Gastroesophageal sphincter (tissue), 4 donors: ENCODE results near the gene LPCAT1. TPM values are rescaled to one million over a fixed set of nuclear protein-coding genes. Genes with fewer than 3 reads are reported as not detected.
A peak's percentile ranks its signal among the peaks of the same experiment; 100 is the strongest.

Experiments
- ATAC-seq: fragments of 150-250 bp; one replicate; pipeline ENCODE4 v1.9.1; 2016; ENCODE audit warnings: mild to moderate bottlenecking, moderate library complexity
- H3K27ac ChIP-seq, 4 donors: fragments of 200-600 bp; sonication (generic) in 3 of 4; 1 replicate in 3 of 4; 2 replicates in 1 of 4; pipeline ENCODE4 v1.5.1; 2016 to 2019
- H3K27me3 ChIP-seq: fragments of 200-600 bp; sonication (generic); one replicate; pipeline ENCODE4 v1.5.1; 2019
- H3K36me3 ChIP-seq, 2 donors: fragments of 200-600 bp; sonication (generic); one replicate each; pipeline ENCODE4 v1.5.1; 2019; ENCODE audit warnings: control low read depth in 1 of 2
- H3K4me1 ChIP-seq, 3 donors: fragments of 200-600 bp; sonication (generic); 1 replicate in 2 of 3; 2 replicates in 1 of 3; pipeline ENCODE4 v1.5.1; 2016 to 2019; ENCODE audit warnings: control low read depth in 2 of 3
- H3K4me3 ChIP-seq, 2 donors: fragments of 200-600 bp; sonication (generic); one replicate each; pipeline ENCODE4 v1.5.1; 2019; ENCODE audit warnings: mild to moderate bottlenecking in 1 of 2, moderate library complexity in 1 of 2
- H3K9me3 ChIP-seq, 3 donors: fragments of 200-600 bp; sonication (generic); one replicate each; pipeline ENCODE4 v1.5.1; 2017 to 2019; ENCODE audit warnings: control low read depth in 2 of 3
- CTCF ChIP-seq, 4 experiments: fragments of 200-600 bp in 2 of 4; fragments of 450-650 bp in 2 of 4; sonication (generic) in 1 of 4; IDR thresholded peaks; one replicate each; pipeline ENCODE4 v1.5.1; 2017 to 2019; ENCODE audit warnings: antibody characterized with exemption in 4 of 4, mild to moderate bottlenecking in 2 of 4, moderate library complexity in 2 of 4
- EP300 ChIP-seq: sonication (generic); formaldehyde crosslinking; IDR thresholded peaks from one replicate; pipeline ENCODE4 v1.6.1; 2017; ENCODE audit warnings: antibody characterized with exemption, mild to moderate bottlenecking
- POLR2A ChIP-seq, 2 donors: fragments of 450-650 bp; IDR thresholded peaks; one replicate each; pipeline ENCODE4 v1.6.1; 2017; ENCODE audit warnings: antibody characterized with exemption in 2 of 2, mild to moderate bottlenecking in 2 of 2, moderate library complexity in 1 of 2
- POLR2AphosphoS5 ChIP-seq: sonication (generic); formaldehyde crosslinking; IDR thresholded peaks from one replicate; pipeline ENCODE4 v1.6.1; 2017; ENCODE audit warnings: antibody characterized with exemption
- WGBS, 2 donors: methylation state at CpG; one replicate each; pipeline ENCODE4 v1.1.5; 2018; ENCODE audit warnings: low coverage in 1 of 2; 5-methylcytosine and 5-hydroxymethylcytosine counted together
- total RNA-seq, 4 donors: library from RNA; depleted of rRNA; stranded (reverse); fragments of >200 nt; gene quantifications; one replicate each; pipeline ENCODE4 v1.1.0, GENCODE V29; 2016

The LPCAT1 gene
- total RNA-seq, 4 donors from 2014 or later, result 20.3 to 52.6 (median 31.8) TPM

GRCh38 chr5:1565737-1566734 is 42.3 kb upstream of the LPCAT1 start:
- Histone ChIP-seq H3K9me3 (no peaks in the 10 kb centered on the region), H3K27me3 (no peaks in the 10 kb centered on the region), H3K36me3 (peaks cover 0 to 8% of the 10 kb centered on the region in 2 donors), H3K4me3 (no peak overlapping the region), H3K27ac (no peak overlapping the region), H3K4me1 (peaks cover 0 to 23% (median 9%) of the 10 kb centered on the region in 3 donors)
- ATAC-seq, result no peak
- TF ChIP-seq POLR2AphosphoS5, result no peak
- no peak for TF ChIP-seq POLR2A (IDR thresholded peaks at IDR 0.05)
- no peak for TF ChIP-seq EP300
- TF ChIP-seq CTCF (IDR thresholded peaks at IDR 0.05), result no peak
- WGBS, 2 donors, result 100% methylated on average over 1 of the region's 25 CpGs; no CpG with 5 or more reads in 1 of the 2 donors

DNA sequence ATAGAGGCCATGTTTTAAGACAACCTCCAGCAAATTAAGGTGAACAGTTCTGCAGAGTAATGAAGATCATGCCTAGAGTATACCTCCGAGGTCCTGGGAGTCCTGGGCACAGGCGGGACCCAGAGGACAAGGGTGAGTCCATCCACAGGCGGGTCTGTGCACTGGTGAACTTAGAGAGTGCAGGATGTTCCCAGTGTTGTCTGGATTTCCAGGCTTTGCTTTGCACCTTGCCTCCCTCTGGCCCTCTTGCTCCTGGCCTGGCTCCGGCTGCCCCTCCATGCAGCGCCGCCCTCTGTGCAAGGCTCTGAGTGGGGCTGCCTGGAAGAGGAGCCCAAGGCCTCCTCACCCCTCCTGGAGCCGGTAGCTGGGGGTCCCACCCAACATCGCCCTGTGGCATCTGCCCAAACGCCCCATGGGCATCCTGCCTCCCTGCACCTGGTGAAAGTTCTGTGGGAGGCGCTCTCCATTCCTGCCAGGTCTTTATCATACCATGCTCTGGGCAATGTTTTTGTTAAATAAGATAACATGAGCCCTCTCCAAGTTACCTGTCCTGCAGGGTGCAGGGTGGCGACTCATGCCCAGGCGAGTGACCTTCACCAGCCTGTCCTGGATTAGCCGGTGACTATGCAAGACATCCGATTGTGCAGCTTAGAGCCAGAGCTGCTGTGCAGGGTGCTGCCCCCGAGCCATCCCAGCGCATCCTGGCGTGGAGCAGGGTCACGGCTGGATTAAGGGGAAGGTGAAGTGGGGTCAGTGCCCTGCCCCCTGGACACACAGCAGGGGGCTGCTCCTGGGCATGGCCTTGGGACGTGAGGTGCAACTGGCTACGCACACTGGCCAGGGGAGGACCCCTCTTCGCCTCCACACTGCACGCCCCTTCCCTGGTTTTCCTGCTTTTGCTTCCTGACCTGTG is 41.3 kb upstream of the LPCAT1 start:
- Histone ChIP-seq H3K4me1 (peaks cover 0 to 23% (median 9%) of the 10 kb centered on the region in 3 donors), H3K27me3 (no peaks in the 10 kb centered on the region), H3K27ac (no peak overlapping the region), H3K4me3 (no peak overlapping the region), H3K36me3 (no peaks in the 10 kb centered on the region), H3K9me3 (no peaks in the 10 kb centered on the region)
- WGBS, 2 donors, result 60 to 89% methylated on average over 1 to 3 of the region's 22 CpGs
- TF ChIP-seq POLR2AphosphoS5 (no peak), EP300 (no peak), POLR2A (IDR thresholded peaks at IDR 0.05) (no peak)
- no peak for ATAC-seq

DNA sequence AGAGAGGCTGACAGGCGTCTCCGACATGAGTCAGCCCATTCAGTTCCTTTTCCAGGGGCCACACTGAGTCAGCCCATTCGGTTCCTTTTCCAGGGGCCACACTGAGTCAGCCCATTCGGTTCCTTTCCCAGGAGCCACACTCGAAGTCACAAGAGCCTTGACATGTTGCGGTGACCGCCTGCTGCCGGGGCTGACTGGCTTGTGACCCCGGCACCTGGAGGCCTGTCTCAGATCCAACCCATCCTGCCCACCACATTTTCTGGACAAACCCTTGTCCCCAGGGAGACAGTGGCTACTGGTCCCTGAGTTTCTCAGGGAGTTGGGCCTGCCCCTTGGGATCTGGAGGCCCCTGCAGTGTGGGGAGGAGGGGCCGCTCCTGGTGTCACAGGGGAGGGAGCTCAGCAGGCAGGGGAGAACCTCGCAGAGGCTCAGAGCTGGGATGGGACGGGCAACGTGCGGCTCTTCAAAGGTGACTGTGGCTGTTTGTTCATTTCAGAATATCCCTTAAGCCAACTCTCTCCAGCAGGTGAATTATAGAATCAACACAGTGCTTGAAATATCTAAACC is 40.5 kb upstream of the LPCAT1 start:
- peak; percentile 30 for ATAC-seq
- WGBS, 2 donors, result 55 to 68% methylated on average over 4 to 5 of the region's 14 CpGs
- no peaks in the 10 kb centered on the region for H3K36me3 ChIP-seq
- H3K4me3 ChIP-seq, result no peak overlapping the region
- H3K27me3 ChIP-seq, result no peaks in the 10 kb centered on the region
- H3K27ac ChIP-seq, result no peak overlapping the region
- TF ChIP-seq EP300 (no peak), POLR2AphosphoS5 (no peak), CTCF (IDR thresholded peaks at IDR 0.05) (no peak), POLR2A (IDR thresholded peaks at IDR 0.05) (no peak)
- no peaks in the 10 kb centered on the region for H3K9me3 ChIP-seq
- H3K4me1 ChIP-seq, result peaks cover 0 to 22% (median 9%) of the 10 kb centered on the region in 3 donors

GRCh38 chr5:1563617-1564181 is 39.9 kb upstream of the LPCAT1 start:
- Histone ChIP-seq H3K36me3 (no peaks in the 10 kb centered on the region), H3K27me3 (no peaks in the 10 kb centered on the region), H3K9me3 (no peaks in the 10 kb centered on the region), H3K27ac (no peak overlapping the region), H3K4me3 (no peak overlapping the region), H3K4me1 (peaks cover 0 to 16% (median 8%) of the 10 kb centered on the region in 3 donors)
- WGBS, 2 donors, result 20% methylated on average over 1 of the region's 7 CpGs; no CpG with 5 or more reads in 1 of the 2 donors
- no peak for ATAC-seq
- TF ChIP-seq EP300 (no peak), CTCF (IDR thresholded peaks at IDR 0.05) (no peak), POLR2A (IDR thresholded peaks at IDR 0.05) (no peak), POLR2AphosphoS5 (no peak)
